C4-2B (cell line): ENCODE results near the gene PCNX1.

Experiments
- CTCF ChIP-seq: fragments of 450-650 bp; conservative IDR thresholded peaks from 2 replicates; pipeline ENCODE4 v1.5.1; 2017; ENCODE audit warnings: mild to moderate bottlenecking
- ZFX ChIP-seq: fragments of 450-650 bp; IDR thresholded peaks from 2 replicates; pipeline ENCODE4 v1.6.1; 2017

GRCh38 chr14:70982200-70982599 lies 74.9 kb downstream of the PCNX1 start:
- TF ChIP-seq CTCF, result no peak
- TF ChIP-seq ZFX, result no peak
